RPMI7951 (cell line): ENCODE measurements around the gene GABRR1. TPM values are rescaled to one million over a fixed set of nuclear protein-coding genes. Genes with fewer than 3 reads are reported as not detected.

ENCODE experiments used
- total RNA-seq: library from RNA; depleted of rRNA; stranded (reverse); fragments of >200 nt; shearing (Covaris generic); gene quantifications from 2 replicates; pipeline ENCODE4 v1.2.3, GENCODE V29; 2014; rRNA removed

The GABRR1 gene
- total RNA-seq, 1 experiment from 2014 or later, result not detected

Other genes starting within 250 kb of the GABRR1 start
- 36.4 and 46.5 TPM in 2 replicates for gene PNRC1, start 136.6 kb downstream of the GABRR1 start, total RNA-seq
- not detected in 2 replicates for gene SRSF12, start 99.3 kb downstream of the GABRR1 start, total RNA-seq
- 8.1 and 8.7 TPM in 2 replicates for gene PM20D2, start 71.3 kb downstream of the GABRR1 start, total RNA-seq
- not detected in 2 replicates for gene GABRR2, start 97.9 kb upstream of the GABRR1 start, total RNA-seq
- 37.6 and 44.2 TPM in 2 replicates for gene UBE2J1, start 135.4 kb upstream of the GABRR1 start, total RNA-seq
- under 0.01 and 0.20 TPM in 2 replicates for gene RRAGD, start 194.9 kb upstream of the GABRR1 start, total RNA-seq
- 0.48 and 2.7 TPM in 2 replicates for gene ANKRD6, start 215.8 kb upstream of the GABRR1 start, total RNA-seq